GM19397 (cell line): ENCODE measurements around the gene CD300LD.
"Not testable (repeated sequence)": the region's sequence is repeated elsewhere in the genome, so short reads cannot be mapped to it uniquely, and the experiment has no call there.

Experiments
- ATAC-seq: cut with Tn5 transposase; IDR thresholded peaks from one replicate; pipeline ENCODE4 v1.9.1; 2021; ENCODE audit warnings: mild to moderate bottlenecking, moderate library complexity; ENCODE audit not compliant: unreplicated experiment

CD300LD gene

GRCh38 chr17:74592087-74592990 is at the start of gene CD300LD:
TSS of gene CD300LD (minus strand) at chr17:74592283. CDS start at chr17:74592202, 81 bp downstream.
- ATAC-seq, result no peak

DNA sequence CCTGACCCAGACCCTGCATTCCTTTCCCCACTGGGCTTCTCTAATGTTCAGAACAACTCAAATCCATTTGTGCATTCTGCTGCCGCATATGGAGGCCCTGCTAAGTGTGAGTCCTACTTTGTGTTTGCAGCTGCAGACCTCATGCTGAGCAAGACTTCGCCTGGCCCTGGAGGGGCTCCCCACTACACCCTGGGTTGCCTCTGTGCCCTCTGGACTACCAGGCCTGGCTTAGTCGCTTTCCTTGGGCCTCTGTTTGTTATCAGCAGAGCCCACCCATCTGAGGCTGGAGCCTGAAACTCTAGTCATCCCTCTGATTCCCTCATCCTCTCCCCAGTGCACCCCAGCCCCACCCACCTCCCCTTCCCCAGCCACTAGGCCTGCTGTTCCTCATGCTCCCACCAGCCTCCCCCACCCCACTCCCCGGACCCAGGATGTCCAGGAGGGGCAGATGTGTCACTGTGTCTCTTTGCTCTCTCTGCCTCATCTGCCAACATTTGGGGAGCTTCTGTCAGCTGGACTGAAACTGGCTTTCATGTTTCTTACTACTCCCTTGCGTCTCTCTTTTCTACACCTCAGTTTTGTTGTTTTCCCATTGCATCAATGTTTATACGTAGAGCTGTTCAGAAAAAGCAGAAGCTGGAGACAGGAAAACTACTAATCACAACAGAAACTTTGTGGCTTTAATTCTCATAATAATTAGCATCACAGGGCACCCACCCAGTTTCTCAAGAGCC is 49.3 kb upstream of the CD300LD start:
- ATAC-seq, result no peak

GRCh38 chr17:74639704-74640151 is 47.6 kb upstream of the CD300LD start:
- ATAC-seq, result no peak

DNA sequence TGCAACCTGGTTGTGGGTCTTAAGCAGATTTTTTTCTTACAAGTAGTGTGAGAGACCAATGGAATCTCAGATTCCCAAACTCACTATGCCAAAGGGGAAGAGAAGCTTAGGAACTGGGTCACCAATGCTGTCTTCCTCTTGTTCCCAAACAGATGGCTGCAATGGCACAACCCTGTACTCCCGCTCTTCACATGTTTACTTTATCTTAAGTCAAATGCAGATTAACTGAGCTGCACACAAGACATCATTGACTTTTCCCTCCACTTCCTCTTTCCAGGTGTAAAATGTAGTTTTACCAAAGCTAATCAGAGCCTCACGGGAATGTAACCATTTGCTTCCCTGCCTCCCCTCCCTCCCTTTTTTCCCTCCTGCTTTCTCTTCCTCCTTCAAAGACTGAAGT is 45.8 kb upstream of the CD300LD start:
- ATAC-seq, result no peak

DNA sequence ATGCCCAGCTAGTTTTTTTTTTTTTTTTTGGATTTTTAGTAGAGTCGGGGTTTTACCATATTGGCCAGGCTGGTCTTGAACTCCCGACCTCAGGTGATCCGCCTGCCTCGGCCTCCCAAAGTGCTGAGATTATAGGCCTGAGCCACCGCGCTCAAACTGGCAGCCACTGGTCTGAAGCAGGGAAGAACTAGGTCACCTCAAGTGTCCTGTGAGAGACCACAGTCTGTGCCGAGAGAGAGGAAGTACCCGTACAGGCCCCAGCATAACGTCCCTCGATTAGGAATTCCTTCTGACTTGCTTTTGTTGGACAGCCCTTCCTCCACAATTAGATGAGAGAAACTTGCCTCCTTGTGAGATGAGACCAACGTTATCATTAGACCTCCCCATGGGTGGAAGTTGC is 45.2 kb upstream of the CD300LD start:
- no peak for ATAC-seq

DNA sequence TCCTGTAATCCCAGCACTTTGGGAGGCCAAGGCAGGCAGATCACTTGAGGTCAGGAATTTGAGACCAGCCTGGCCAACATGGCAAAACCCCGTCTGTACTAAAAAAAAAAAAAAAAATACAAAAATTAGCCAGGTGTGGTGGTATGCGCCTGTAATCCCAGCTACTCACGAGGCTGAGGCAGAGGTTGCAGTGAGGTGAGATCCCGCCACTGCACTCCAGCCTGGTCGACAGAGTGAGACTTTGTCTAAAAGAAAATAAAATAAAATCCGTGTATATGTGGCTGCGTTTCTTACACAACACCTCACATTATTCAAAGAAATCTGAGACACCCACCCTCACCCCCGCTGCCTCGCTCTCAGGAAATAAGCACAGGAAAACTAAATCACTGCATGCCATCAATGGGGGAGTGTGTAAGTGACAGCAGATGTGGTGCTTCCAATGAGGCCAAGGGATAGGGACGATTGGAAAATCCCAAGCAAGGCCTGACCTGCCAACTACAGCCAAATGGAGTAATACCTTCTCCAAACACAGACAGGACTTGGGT is 44.5 kb upstream of the CD300LD start:
- not testable (repeated sequence) for ATAC-seq

DNA sequence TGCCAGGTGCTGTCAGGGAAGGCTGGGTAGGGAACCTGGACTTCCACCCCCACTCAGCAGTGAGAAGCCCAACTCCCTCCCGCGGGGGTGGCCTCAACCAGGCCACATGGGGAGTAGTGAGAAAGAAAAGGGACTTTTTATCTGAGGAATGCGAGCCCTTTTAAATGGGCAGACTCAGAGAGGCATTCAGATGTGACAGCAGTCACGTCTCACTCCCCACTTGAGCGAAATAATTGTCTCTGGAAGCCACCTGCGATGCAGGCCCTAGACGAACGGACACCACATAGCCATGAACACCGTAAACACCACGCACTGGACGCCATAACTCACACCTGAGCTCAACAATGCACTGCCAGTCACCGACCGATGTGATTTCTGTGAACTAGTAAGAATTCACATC is 43.3 kb upstream of the CD300LD start:
- ATAC-seq, result no peak

- no peak for ATAC-seq
These were observed 41.2 kb upstream of the CD300LD start for GRCh38 chr17:74633326-74633725.

DNA sequence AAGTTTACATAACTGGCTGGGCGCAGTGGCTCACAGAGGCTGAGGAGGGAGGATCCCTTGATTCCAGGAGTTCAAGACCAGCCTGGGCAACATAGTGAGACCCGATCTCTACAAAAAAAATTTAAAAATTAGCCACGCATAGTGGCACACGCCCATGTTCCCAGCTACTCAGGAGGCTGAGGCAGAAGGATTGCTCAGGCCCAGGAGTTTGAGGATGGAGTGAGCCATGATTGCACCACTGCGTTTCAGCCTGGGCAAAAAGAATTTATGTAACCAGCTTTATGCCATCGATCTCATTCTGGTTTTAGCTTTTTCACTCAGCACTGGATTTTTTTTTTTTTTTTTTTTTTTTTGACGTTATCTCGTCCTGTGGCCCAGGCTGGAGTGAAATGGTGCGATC is 40.5 kb upstream of the CD300LD start:
- ATAC-seq, result no peak

GRCh38 chr17:74631468-74632450 is 39.7 kb upstream of the CD300LD start:
- no peak for ATAC-seq

DNA sequence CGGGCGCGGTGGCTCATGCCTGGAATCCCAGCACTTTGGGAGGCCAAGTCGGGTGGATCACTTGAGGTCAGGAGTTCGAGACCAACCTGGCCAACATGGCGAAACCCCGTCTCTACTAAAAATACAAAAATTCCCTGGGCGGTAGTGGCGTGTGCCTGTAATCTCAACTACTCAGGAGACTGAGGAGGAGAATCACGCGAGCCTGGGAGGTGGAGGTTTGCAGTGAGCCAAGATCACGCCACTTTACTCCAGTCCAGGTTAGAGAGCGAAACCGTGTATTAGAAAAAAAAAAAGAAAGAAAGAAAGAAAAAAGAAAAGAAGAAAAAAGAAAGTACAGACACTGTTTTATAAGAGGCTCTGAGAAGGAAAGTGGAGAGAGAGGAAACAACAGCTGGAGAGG is 38.2 kb upstream of the CD300LD start:
- not testable (repeated sequence) for ATAC-seq

DNA sequence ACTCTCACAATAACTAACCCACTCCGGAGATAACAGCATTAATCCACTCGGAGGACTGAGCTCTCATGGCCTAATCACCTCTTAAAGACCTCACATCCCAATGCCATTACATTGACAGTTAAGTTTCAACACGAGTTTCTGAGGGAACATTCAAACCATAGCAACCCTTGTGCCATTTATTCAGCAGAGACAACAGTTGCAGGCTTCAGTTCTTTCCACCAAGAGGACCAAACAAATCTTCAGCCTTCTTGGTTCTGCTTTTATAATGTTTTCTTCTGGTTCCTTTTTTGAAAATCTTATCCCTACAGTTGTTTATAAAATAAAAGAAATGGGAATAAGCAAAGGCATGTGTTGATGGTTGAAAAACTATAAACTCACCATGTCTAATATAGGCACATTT is 33.6 kb upstream of the CD300LD start:
- no peak for ATAC-seq

DNA sequence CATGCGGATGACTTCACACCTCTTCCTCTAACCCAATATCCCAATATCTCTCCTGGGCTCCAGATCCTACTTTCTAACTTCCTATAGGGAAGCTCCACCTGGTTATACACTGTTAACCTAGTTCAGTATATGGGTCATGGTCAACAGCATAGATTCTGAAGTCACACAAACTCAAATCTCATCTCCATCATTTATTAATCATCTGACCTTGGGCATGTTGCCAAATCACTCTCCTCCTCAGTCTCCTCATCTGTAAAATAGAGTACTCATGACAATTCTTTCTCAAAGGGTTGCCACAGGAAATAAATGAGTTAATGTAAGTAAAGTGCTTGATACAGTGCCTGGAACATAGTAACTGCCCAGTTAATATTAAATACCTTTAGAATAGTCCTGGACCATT is 32.0 kb upstream of the CD300LD start:
- no peak for ATAC-seq

GRCh38 chr17:74623693-74624093 is 31.6 kb upstream of the CD300LD start, which contains the start of gene CD300E:
TSS of gene CD300E (minus strand) at chr17:74623738. CDS start at chr17:74623621, 117 bp downstream.
- ATAC-seq, result no peak

DNA sequence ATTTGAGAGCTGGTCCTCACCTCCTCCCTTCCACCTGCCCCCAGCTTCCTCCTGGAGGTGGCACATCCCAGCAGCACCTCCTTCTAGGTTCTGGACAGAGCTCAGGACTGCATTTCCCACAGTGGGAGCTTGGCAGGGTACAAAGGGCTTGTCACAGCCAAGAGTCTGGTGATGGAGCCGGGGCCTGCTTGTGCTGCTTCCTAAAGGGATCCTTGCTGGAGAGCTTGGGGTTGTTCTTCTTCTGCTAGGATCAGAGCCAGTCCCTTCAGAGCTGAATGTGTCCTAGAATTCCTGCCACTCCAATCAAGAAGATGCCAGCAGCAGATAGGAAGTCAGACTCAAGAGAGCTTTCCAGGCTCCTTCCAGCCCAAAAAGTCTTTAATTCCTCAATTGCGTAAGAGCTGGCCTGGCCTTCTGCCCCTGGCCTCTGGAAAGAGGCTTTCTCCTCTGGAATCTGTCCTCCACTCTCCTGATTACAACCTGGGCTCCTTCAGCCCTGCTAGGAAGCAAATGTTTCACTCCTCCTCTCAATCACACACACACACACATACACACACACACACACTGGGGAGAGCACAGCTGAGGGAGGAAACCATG is 27.1 kb upstream of the CD300LD start:
- ATAC-seq, result no peak

DNA sequence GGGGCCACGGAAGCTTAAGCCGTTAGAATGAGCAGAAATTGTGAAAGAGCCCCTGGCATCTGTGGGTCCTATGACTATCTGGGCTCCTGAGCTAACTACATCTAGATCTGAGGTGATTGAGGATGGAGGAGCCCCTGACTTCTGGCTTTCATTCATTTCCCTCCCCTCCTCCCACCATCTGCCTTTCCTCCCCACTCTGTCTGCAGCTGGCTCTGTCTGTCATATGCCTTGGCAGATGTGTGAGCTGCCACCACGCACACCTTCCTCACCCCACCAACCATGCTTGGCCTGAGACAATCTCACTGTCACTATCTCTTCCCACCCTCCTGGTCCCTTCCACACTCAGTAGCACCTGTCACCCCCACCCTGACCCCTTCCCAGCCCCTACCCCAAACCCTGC is 26.4 kb upstream of the CD300LD start:
- ATAC-seq, result no peak

GRCh38 chr17:74616696-74617095 is 24.6 kb upstream of the CD300LD start:
- ATAC-seq, result no peak

- no peak for ATAC-seq
These were observed 20.0 kb upstream of the CD300LD start for GRCh38 chr17:74612046-74612445.

DNA sequence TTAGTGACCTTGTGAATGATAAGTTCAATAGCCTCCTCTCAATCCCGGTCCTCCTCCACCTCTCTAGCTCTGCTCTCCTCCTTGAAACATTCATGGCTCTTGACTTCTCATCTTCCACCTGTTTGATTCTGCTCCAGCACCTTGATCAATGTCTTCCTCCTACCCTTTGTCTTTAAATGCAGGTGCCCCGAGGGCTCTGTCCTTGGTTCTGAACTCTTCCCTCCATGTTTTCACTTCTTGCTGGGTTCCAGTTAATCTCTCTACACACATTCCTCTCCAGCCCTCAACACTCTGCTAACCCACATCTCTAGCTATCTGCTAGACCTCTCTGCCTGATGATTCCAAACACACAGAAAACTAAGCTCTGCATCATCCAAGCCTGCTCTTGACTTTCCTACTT is 18.0 kb upstream of the CD300LD start:
- ATAC-seq, result no peak

DNA sequence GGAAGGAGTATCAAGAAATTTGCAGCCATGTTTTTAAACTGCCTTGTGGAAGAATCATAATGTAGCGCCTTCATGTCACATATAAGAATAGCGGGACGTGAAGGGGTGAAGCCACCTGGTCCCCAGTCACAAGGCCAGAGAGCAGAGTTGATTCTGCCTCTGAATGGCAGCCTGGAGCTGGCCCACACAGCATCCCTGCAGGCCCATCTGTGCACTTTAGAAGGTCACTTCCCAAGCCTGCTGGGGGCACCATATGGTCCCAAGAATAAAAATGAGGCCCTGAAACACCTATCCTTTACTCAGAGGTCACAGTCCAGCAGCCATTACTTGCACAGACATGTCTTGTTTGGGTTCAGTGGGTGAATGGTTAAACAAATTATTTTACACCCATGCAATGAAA is 16.4 kb upstream of the CD300LD start:
- ATAC-seq, result no peak
